BE2C (cell line): ENCODE measurements around the gene MYOZ3.
A peak's percentile ranks its signal among the peaks of the same experiment; 100 is the strongest.

Experiments
- DNase-seq: peaks from one replicate; pipeline ENCODE4 v3.0.0-alpha.2; 2020
- H3K27me3 ChIP-seq: fragments of 250-450 bp; sonication (Bioruptor Pico); 2 replicates; pipeline ENCODE4 v1.5.1; 2020; ENCODE audit warnings: mild to moderate bottlenecking
- H3K36me3 ChIP-seq: fragments of 250-450 bp; sonication (Bioruptor Pico); 2 replicates; pipeline ENCODE4 v1.5.1; 2020; ENCODE audit warnings: mild to moderate bottlenecking
- H3K4me1 ChIP-seq: fragments of 250-450 bp; sonication (Bioruptor Pico); 2 replicates; pipeline ENCODE4 v1.5.1; 2020
- H3K4me3 ChIP-seq: 2 replicates; pipeline ENCODE4 v1.5.1; 2011; ENCODE audit warnings: low read depth, low read length
- H3K9me3 ChIP-seq: fragments of 250-450 bp; sonication (Bioruptor Pico); 2 replicates; pipeline ENCODE4 v1.5.1; 2020
- TF ChIP-seq, protein P1 (sequence below): IDR thresholded peaks from 2 replicates; pipeline ENCODE4 v1.5.1; 2012; ENCODE audit warnings: mild to moderate bottlenecking, low read depth, low read length

Gene MYOZ3

DNA sequence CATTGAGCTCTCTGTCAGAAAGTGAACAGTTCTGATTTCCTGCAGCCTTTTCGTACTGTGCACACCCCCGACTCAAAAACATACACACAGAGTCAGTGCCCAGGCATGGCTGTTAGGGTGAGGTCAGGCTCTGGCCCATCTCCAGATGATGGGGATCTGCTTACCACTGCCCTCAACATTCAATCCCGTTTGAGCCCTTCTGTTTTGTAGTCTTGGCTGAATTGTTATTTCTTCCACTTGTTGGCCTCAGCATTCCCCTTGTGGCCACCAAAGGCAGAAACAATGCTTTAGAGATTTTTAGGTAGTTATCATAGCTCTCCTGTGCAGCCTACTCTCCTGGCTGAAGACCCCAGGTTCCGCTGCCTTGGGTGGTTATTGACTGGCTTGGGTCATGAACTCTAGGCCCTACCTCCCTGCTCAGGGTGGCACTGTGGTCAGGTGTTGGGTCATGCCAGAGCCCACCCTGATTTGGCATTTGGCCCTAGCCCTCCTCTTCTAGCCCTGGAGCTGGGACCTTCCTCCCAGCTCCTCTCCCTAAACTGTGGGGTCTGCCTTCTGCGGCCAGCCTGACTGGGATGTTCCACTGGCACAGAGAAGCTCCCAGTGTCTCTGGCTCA is 7.8 kb upstream of the MYOZ3 start:
- TF ChIP-seq, protein P1, sequence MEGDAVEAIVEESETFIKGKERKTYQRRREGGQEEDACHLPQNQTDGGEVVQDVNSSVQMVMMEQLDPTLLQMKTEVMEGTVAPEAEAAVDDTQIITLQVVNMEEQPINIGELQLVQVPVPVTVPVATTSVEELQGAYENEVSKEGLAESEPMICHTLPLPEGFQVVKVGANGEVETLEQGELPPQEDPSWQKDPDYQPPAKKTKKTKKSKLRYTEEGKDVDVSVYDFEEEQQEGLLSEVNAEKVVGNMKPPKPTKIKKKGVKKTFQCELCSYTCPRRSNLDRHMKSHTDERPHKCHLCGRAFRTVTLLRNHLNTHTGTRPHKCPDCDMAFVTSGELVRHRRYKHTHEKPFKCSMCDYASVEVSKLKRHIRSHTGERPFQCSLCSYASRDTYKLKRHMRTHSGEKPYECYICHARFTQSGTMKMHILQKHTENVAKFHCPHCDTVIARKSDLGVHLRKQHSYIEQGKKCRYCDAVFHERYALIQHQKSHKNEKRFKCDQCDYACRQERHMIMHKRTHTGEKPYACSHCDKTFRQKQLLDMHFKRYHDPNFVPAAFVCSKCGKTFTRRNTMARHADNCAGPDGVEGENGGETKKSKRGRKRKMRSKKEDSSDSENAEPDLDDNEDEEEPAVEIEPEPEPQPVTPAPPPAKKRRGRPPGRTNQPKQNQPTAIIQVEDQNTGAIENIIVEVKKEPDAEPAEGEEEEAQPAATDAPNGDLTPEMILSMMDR, result peak; percentile 40; the same call in 1 of the 2 replicates
- H3K4me1 ChIP-seq, result peaks cover 20% of the 10 kb centered on the region
- no peak for DNase-seq

GRCh38 chr5:150653762-150654556 is 7.1 kb upstream of the MYOZ3 start:
- Histone ChIP-seq H3K27me3 (no peaks in the 10 kb centered on the region), H3K9me3 (no peaks in the 10 kb centered on the region), H3K4me3 (no peak overlapping the region), H3K4me1 (peaks cover 20% of the 10 kb centered on the region), H3K36me3 (peaks cover 17% of the 10 kb centered on the region)
- TF ChIP-seq, protein P1, result no peak
- DNase-seq, result no peak

More for the DNA sequence above, 7.8 kb upstream of the MYOZ3 start:
- H3K27me3 ChIP-seq, result no peaks in the 10 kb centered on the region
- no peaks in the 10 kb centered on the region for H3K9me3 ChIP-seq
- H3K4me3 ChIP-seq, result no peak overlapping the region
- peaks cover 24% of the 10 kb centered on the region for H3K36me3 ChIP-seq

- peaks cover 20% of the 10 kb centered on the region for H3K4me1 ChIP-seq
- TF ChIP-seq, protein P1, result no peak
Measured at GRCh38 chr5:150655221-150655620, 5.8 kb upstream of the MYOZ3 start.

GRCh38 chr5:150656191-150657132 is 4.6 kb upstream of the MYOZ3 start:
- Histone ChIP-seq H3K4me3 (peak overlapping the region; percentile 58), H3K4me1 (peaks cover 17% of the 10 kb centered on the region), H3K36me3 (no peaks in the 10 kb centered on the region), H3K27me3 (no peaks in the 10 kb centered on the region), H3K9me3 (no peaks in the 10 kb centered on the region)
- TF ChIP-seq, protein P1, result peak; percentile 48
- peak; percentile 89 for DNase-seq

More at GRCh38 chr5:150655221-150655620, 5.8 kb upstream of the MYOZ3 start:
- peaks cover 4% of the 10 kb centered on the region for H3K36me3 ChIP-seq
- H3K27me3 ChIP-seq, result no peaks in the 10 kb centered on the region
- DNase-seq, result no peak
- no peak overlapping the region for H3K4me3 ChIP-seq
- no peaks in the 10 kb centered on the region for H3K9me3 ChIP-seq

- H3K4me1 ChIP-seq, result peaks cover 11% of the 10 kb centered on the region
- H3K27me3 ChIP-seq, result no peaks in the 10 kb centered on the region
- H3K9me3 ChIP-seq, result no peaks in the 10 kb centered on the region
- no peak for DNase-seq
- no peak overlapping the region for H3K4me3 ChIP-seq
- TF ChIP-seq, protein P1, result no peak
- no peaks in the 10 kb centered on the region for H3K36me3 ChIP-seq
Measured at GRCh38 chr5:150658121-150658520, 2.9 kb upstream of the MYOZ3 start.
